IPS DF 6.9 (cell line): Measurements from ENCODE around the gene METTL17.
A peak's percentile ranks its signal among the peaks of the same experiment; 100 is the strongest.
"Not testable (repeated sequence)": the region's sequence is repeated elsewhere in the genome, so short reads cannot be mapped to it uniquely, and the experiment has no call there.

Source experiments
- DNase-seq: peaks from one replicate; pipeline ENCODE4 v3.0.0-alpha.2; 2013; ENCODE audit warnings: low read depth, low spot score
- H3K27ac ChIP-seq: one replicate; pipeline ENCODE4 v1.5.1; 2013; ENCODE audit warnings: low read length, control low read depth
- H3K27me3 ChIP-seq: 2 replicates; pipeline ENCODE4 v1.6.1; 2013; ENCODE audit warnings: mild to moderate bottlenecking, low read length; ENCODE audit not compliant: control insufficient read depth, insufficient read depth
- H3K36me3 ChIP-seq: 2 replicates; pipeline ENCODE4 v1.6.1; 2013; ENCODE audit warnings: low read length; ENCODE audit not compliant: control insufficient read depth, insufficient read depth
- H3K4me1 ChIP-seq: 2 replicates; pipeline ENCODE4 v1.6.1; 2013; ENCODE audit warnings: low read length; ENCODE audit not compliant: control insufficient read depth, insufficient read depth
- H3K4me3 ChIP-seq: 2 replicates; pipeline ENCODE4 v1.5.1; 2013; ENCODE audit warnings: mild to moderate bottlenecking, low read length
- H3K9me3 ChIP-seq: 2 replicates; pipeline ENCODE4 v1.6.1; 2013; ENCODE audit warnings: low read length, inconsistent platforms; ENCODE audit not compliant: control insufficient read depth, insufficient read depth
- WGBS: extraction: QIAGEN DNeasy Blood & Tissue Kit; methylation state at CpG from one replicate; pipeline ENCODE4 v1.1.7; 2013; ENCODE audit warnings: mixed read lengths, missing lambda C conversion rate; ENCODE audit not compliant: insufficient read length, insufficient coverage; 5-methylcytosine and 5-hydroxymethylcytosine counted together

Gene METTL17

DNA sequence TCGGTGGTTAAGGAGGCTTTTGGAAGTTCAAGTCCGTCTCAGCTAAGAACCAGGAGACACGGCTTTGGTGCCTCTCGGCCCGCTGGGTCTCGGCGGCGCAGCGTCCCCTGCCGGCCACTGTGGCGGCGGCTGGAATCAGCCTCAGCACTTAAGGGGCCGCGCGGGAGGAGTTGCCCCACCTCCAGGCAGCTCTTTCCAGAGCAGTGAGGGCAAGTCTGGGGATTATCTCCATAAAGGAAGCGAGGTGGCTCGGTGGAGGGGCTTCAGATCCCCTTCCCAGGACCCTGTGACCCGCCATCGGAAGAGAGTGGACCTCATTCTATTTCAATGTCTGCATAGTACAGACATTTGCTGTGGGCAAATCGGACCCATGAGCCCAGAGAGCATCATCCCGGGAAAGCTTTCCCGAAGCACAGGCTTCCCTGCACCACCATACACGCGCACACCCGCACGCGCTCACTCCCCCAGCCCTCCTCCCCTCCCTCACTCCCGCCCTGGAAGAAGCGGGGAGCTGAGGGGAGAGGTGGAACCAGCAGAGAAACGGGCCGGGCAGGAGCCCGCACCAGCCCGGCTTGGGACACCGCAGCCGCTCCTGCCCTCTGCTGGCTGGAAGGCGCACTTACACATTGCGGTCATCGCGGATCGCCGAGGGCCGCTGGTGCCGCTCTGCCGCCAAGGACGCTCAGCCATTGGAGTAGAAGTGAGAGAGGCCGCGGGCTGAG lies 18.6 kb upstream of the METTL17 start:
- Histone ChIP-seq H3K27ac (no peak overlapping the region), H3K36me3 (no peaks in the 10 kb centered on the region), H3K9me3 (no peaks in the 10 kb centered on the region), H3K4me3 (peak overlapping the region; percentile 47; the same call in 1 of the 2 replicates), H3K4me1 (peaks cover 6% of the 10 kb centered on the region; the same call in 1 of the 2 replicates), H3K27me3 (no peaks in the 10 kb centered on the region)
- peak; percentile 77 for DNase-seq
- no CpG with 5 or more reads among the region's 47 CpGs for WGBS

DNA sequence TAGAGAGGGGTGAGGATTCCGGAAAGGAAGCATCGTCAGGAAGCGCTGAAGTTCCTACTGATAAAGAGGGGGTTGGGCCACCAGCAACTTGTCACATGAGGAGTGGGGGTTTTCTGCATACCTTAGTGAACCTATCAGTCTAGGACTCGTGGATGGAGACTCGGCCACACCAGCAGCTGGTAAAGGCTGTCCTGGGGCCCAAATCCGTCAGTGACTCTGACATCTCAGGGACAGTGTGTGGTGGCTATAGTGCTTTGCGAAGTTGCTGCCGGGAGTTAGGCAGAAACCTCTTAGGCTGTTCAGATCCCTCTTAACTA lies 18.1 kb upstream of the METTL17 start:
- peak overlapping the region; percentile 21 for H3K4me3 ChIP-seq
- WGBS = no CpG with 5 or more reads among the region's 8 CpGs
- no peak for DNase-seq
- no peaks in the 10 kb centered on the region for H3K36me3 ChIP-seq
- no peaks in the 10 kb centered on the region for H3K27me3 ChIP-seq
- no peak overlapping the region for H3K27ac ChIP-seq
- H3K9me3 ChIP-seq = no peaks in the 10 kb centered on the region
- peaks cover 6% of the 10 kb centered on the region; the same call in 1 of the 2 replicates for H3K4me1 ChIP-seq

DNA sequence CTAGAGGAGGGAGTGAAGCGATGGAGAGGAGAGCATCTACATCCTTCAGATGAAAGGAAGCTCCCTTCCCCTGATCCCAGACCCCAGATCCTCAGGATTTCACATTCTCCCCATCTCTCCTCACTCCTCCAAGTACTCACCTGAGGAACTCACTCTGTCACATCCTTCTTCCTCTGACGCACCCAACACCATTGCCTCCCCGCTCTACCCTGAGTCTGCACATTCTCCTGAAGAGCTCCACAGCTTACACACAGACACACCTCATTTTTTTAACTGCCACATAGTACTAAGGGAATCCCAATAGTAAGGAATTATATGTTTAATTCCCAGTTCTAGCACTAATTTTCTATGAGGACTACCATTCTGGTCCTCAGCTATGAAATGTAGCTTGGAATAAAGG lies 16.3 kb upstream of the METTL17 start:
- Histone ChIP-seq H3K4me1 (peaks cover 6% of the 10 kb centered on the region; the same call in 1 of the 2 replicates), H3K4me3 (no peak overlapping the region), H3K27ac (no peak overlapping the region), H3K27me3 (no peaks in the 10 kb centered on the region), H3K9me3 (no peaks in the 10 kb centered on the region), H3K36me3 (no peaks in the 10 kb centered on the region)
- no CpG with 5 or more reads among the region's 3 CpGs for WGBS
- no peak for DNase-seq

DNA sequence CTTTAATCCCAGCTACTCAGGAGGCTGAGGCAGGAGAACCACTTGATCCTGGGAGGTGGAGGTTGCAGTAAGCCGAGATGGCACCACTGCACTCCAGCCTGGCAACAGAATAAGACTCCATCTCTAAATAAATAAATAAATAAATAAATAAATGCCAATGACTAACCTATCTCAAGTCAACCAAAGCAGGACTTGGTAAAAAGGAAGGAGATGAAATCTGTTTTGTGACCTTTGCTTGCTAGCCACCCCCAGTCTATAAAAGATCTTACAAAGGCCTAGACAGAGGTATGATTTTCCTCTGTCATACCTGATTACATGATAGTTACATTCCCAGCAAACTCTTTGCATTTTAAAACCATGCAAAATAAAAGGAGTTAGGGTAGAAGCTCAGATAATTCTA lies 13.5 kb upstream of the METTL17 start:
- Histone ChIP-seq H3K4me3 (no peak overlapping the region), H3K36me3 (no peaks in the 10 kb centered on the region), H3K9me3 (no peaks in the 10 kb centered on the region), H3K4me1 (peaks cover 4% of the 10 kb centered on the region; the same call in 1 of the 2 replicates), H3K27me3 (no peaks in the 10 kb centered on the region), H3K27ac (no peak overlapping the region)
- DNase-seq = no peak
- no CpG with 5 or more reads among the region's 1 CpG for WGBS

DNA sequence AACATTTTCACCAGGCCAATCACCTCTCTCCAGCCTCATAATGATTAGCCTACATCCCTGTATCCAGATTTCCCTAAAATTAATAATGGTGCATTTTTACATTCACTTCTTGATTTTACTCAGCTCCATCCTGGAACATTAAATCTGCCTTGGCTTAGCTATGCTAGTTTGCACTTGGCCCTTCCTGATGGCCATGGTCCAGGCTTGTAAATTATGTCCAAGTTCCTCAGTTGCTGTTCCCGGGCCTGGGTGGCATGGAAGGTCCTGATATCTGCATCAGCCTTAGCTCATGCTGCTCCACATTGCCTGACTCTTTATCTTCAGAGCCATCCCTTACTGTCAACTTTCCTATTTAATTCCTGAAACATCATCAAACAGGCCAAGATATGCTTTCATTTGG lies 11.1 kb upstream of the METTL17 start:
- no CpG with 5 or more reads among the region's 1 CpG for WGBS
- no peaks in the 10 kb centered on the region for H3K36me3 ChIP-seq
- H3K4me1 ChIP-seq = no peaks in the 10 kb centered on the region
- H3K27me3 ChIP-seq = no peaks in the 10 kb centered on the region; the same call in 1 of the 2 replicates
- H3K9me3 ChIP-seq = no peaks in the 10 kb centered on the region
- H3K4me3 ChIP-seq = no peak overlapping the region
- no peak for DNase-seq
- H3K27ac ChIP-seq = no peak overlapping the region

DNA sequence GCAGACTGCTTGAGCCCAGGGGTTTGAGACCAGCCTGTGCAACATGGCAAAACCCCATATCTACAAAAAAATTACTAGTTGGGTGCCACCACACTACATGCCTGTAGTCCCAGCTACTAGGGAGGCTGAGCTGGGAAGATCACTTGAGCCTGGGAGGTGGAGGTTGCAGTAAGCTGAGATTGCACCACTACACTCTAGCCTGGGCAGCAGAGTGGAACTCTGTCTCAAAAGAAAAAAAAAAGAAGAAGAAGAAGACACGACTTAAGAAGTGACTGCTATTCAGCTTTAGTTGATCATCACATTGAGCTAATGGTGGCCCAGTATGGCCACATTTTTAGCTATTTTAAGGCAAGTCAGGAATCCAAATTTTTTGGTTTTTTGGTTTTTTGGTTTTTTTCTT lies 8.9 kb upstream of the METTL17 start:
- no peak for DNase-seq
- Histone ChIP-seq H3K4me1 (no peaks in the 10 kb centered on the region), H3K27ac (no peak overlapping the region), H3K27me3 (no peaks in the 10 kb centered on the region; the same call in 1 of the 2 replicates), H3K4me3 (no peak overlapping the region), H3K9me3 (no peaks in the 10 kb centered on the region), H3K36me3 (no peaks in the 10 kb centered on the region)
- no CpG with 5 or more reads among the region's 1 CpG for WGBS

DNA sequence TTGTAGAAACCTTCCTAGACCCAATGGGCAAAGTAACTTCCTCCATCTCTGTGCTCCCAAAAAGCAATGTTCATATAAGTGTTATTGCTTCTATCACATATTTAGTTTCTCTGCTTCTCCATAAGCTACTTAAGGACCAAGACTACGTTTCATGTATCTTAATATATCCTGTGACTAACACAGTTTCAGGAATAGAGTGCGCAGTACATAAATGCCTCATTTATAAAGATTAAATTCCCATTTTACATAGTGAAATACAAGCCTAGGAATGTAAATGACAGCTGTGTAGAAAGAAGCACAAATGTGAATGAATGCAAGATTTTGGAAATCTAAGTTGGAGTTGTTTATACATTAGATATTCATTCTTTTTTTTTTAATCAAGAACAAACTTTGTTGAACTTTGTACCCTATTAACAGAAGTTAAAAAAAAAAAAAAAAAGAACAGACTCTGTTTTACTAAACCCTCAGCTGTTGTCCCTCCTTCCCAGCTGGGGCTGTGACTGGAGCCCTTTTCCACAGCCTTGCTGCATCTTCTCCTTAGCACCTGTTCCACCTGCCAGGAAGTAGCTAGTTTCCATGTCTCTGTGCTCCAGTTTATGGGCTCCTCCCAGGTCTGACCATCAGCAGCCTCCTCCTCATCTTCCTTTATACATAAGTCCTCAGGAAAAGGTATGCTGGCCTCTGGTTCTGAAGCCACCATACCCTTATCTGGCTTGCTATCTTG lies 7.0 kb upstream of the METTL17 start:
- Histone ChIP-seq H3K9me3 (no peaks in the 10 kb centered on the region), H3K4me3 (no peak overlapping the region), H3K36me3 (no peaks in the 10 kb centered on the region), H3K27me3 (no peaks in the 10 kb centered on the region; the same call in 1 of the 2 replicates), H3K27ac (no peak overlapping the region), H3K4me1 (no peaks in the 10 kb centered on the region)
- DNase-seq = no peak
- no CpG with 5 or more reads among the region's 2 CpGs for WGBS

DNA sequence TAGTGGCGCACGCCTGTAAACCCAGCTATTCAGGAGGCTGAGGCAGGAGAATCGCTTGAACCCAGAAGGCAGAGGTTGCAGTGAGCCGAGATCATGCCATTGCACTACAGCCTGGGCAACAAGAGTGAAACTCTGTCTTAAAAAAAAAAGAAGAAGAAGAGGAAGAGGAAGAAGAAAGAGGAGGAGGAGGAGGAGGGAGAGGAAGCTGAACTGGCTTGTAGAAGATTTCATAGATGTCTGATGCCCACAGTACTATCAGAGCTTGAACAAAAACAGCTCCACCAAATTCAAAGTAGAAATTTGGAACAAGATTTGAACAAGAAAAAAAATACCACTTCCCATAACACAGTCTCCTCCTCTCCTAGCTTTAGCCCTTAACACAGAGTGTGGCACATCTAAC lies 4.1 kb upstream of the METTL17 start:
- not testable (repeated sequence) for H3K36me3 ChIP-seq, H3K4me1 ChIP-seq, H3K9me3 ChIP-seq, H3K4me3 ChIP-seq, DNase-seq, H3K27me3 ChIP-seq, H3K27ac ChIP-seq
- no CpG with 5 or more reads among the region's 4 CpGs for WGBS

DNA sequence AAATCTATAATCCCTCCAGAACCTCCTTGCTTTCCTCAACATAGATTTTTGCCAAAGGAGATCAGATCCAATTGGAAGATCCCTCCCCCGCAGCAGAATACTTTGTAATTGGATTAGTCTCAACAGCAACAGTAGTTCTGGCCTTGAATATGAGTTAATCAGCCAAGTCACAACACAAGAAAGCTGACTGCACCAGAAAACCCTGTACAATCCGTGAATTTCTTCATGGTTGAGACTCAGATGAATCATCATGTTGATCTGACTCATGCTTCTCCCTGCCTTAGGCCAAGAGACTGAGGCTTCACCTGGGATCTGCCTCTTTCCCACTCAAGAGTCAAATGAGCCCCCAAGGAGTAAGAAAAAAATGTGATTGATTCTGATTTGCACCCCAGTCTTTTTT lies 3.0 kb upstream of the METTL17 start:
- Histone ChIP-seq H3K4me3 (no peak overlapping the region), H3K27me3 (no peaks in the 10 kb centered on the region; the same call in 1 of the 2 replicates), H3K27ac (no peak overlapping the region), H3K36me3 (no peaks in the 10 kb centered on the region; the same call in 1 of the 2 replicates), H3K4me1 (peaks cover 4% of the 10 kb centered on the region; the same call in 1 of the 2 replicates), H3K9me3 (no peaks in the 10 kb centered on the region)
- DNase-seq = no peak
- WGBS = no CpG with 5 or more reads among the region's 2 CpGs

DNA sequence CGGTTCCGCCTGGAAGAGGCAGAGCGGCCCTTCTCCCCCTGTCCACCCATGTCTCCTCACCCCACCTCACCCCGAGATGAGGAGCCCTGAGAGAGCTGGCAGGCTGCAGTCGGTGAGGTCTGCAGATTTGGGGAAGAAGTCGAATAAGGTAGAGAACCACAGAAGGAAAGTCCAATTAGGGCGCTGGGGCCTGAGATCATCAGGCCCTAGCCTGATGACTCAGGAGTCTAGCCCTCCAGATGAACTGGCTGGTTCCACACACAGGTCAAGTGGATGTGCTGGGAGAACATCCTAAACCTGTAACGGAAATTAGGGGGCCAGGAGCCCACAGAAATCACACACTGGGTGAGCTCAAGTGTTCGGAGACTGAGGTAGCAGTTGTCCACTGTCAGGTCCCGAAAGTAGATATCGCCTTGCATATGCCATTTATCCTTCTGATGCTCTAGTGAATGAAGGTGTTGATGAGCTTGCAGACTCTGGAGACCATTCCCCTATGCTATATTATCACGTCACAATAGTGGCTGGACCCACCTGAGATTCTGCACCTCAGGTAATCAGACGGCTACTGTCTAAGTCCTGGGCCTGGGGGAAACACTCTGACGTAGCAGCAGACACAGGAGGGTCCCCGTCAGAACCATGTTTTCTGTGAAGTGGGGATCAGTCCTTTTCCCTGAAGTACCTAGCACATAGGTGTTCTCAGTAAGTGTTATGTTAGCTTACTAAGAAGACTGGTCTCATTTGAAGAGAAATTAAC lies 886 bp upstream of the METTL17 start:
- WGBS = no CpG with 5 or more reads among the region's 15 CpGs
- H3K27me3 ChIP-seq = no peaks in the 10 kb centered on the region

More for the DNA sequence above, 886 bp upstream of the METTL17 start:
- Histone ChIP-seq H3K36me3 (no peaks in the 10 kb centered on the region; the same call in 1 of the 2 replicates), H3K4me3 (no peak overlapping the region; the same call in 1 of the 2 replicates), H3K4me1 (peaks cover 4% of the 10 kb centered on the region; the same call in 1 of the 2 replicates), H3K9me3 (no peaks in the 10 kb centered on the region), H3K27ac (peak overlapping the region; percentile 72)
- no peak for DNase-seq
